CD14-positive monocyte (primary cell): ENCODE data around the gene EXOC4. TPM values are rescaled to one million over a fixed set of nuclear protein-coding genes. Genes with fewer than 3 reads are reported as not detected.

ENCODE experiments used
- DNase-seq, 3 donors: peaks; one replicate each; pipeline ENCODE4 v3.0.0-alpha.2; 2011 to 2022
- H2AFZ ChIP-seq: 2 replicates; pipeline ENCODE4 v1.6.0; 2012; ENCODE audit warnings: mild to moderate bottlenecking, low read depth, low read length, inconsistent platforms; ENCODE audit not compliant: insufficient read depth, poor library complexity, severe bottlenecking
- H3K27ac ChIP-seq, 2 donors: 1 replicate in 1 of 2; 2 replicates in 1 of 2; pipeline ENCODE4 v1.5.1; 2012 to 2013; ENCODE audit warnings: low read length in 2 of 2, control low read depth in 1 of 2, inconsistent platforms in 1 of 2, low read depth in 1 of 2, mild to moderate bottlenecking in 1 of 2
- H3K27me3 ChIP-seq, 2 donors: one replicate each; pipeline versions ENCODE4 v1.6.0 to v1.6.1; 2011 to 2013; ENCODE audit warnings: low read length in 2 of 2; ENCODE audit not compliant: control insufficient read depth in 2 of 2, insufficient read depth in 2 of 2
- H3K36me3 ChIP-seq, 2 donors: replicated peaks in 1 of 2; 1 replicate in 1 of 2; 2 replicates in 1 of 2; pipeline versions ENCODE4 v1.5.1 to v1.6.1; 2012 to 2013; ENCODE audit warnings: low read length in 2 of 2, control low read depth in 1 of 2, inconsistent platforms in 1 of 2, mild to moderate bottlenecking in 1 of 2; ENCODE audit not compliant: insufficient read depth in 2 of 2, control insufficient read depth in 1 of 2
- H3K4me1 ChIP-seq, 2 donors: 1 replicate in 1 of 2; 2 replicates in 1 of 2; pipeline versions ENCODE4 v1.5.1 to v1.6.1; 2012 to 2013; ENCODE audit warnings: low read length in 2 of 2, control low read depth in 1 of 2, inconsistent platforms in 1 of 2, mild to moderate bottlenecking in 1 of 2, moderate library complexity in 1 of 2; ENCODE audit not compliant: insufficient read depth in 2 of 2, control insufficient read depth in 1 of 2
- H3K4me2 ChIP-seq: replicated peaks from 2 replicates; pipeline ENCODE3; 2012; ENCODE audit warnings: low read length, moderate library complexity, mild to moderate bottlenecking; ENCODE audit not compliant: poor library complexity, severe bottlenecking; ENCODE audit errors: extremely low read depth
- H3K4me3 ChIP-seq, 3 experiments: fragments of 200-600 bp in 1 of 3; sonication (generic) in 1 of 3; replicated peaks in 1 of 3; 1 replicate in 2 of 3; 2 replicates in 1 of 3; pipeline ENCODE4 v1.5.1; 2011 to 2013; ENCODE audit warnings: low read length in 3 of 3, mild to moderate bottlenecking in 3 of 3, control low read depth in 2 of 3, low read depth in 2 of 3, inconsistent platforms in 1 of 3, moderate library complexity in 1 of 3
- H3K79me2 ChIP-seq: 2 replicates; pipeline ENCODE4 v1.6.0; 2012; ENCODE audit warnings: mild to moderate bottlenecking, control low read depth, inconsistent platforms, low read length, moderate library complexity; ENCODE audit not compliant: insufficient read depth
- H3K9ac ChIP-seq: 2 replicates; pipeline ENCODE4 v1.6.0; 2017; ENCODE audit warnings: low read length, mild to moderate bottlenecking; ENCODE audit not compliant: insufficient read depth, poor library complexity, severe bottlenecking
- H3K9me3 ChIP-seq, 2 donors: replicated peaks in 1 of 2; 1 replicate in 1 of 2; 2 replicates in 1 of 2; pipeline versions ENCODE4 v1.5.1 to v1.6.1; 2012 to 2013; ENCODE audit warnings: low read length in 2 of 2, control low read depth in 1 of 2; ENCODE audit not compliant: control insufficient read depth in 1 of 2, insufficient read depth in 1 of 2
- H4K20me1 ChIP-seq: 2 replicates; pipeline ENCODE4 v1.6.0; 2012; ENCODE audit warnings: mild to moderate bottlenecking, low read length, control low read depth, moderate library complexity; ENCODE audit not compliant: insufficient read depth
- H3K27ac Mint-ChIP-seq, 7 donors: one replicate each; pipeline ENCODE4 v1.8.0; 2020; ENCODE audit warnings: mild to moderate bottlenecking in 7 of 7, mixed read lengths in 7 of 7, moderate library complexity in 6 of 7, inconsistent platforms in 2 of 7
- H3K27me3 Mint-ChIP-seq, 3 donors: one replicate each; pipeline ENCODE4 v1.8.0; 2021 to 2022; ENCODE audit warnings: low read depth in 3 of 3, mild to moderate bottlenecking in 3 of 3, mixed read lengths in 3 of 3, moderate library complexity in 3 of 3, inconsistent platforms in 1 of 3
- H3K36me3 Mint-ChIP-seq, 2 donors: one replicate each; pipeline ENCODE4 v1.8.0; 2020; ENCODE audit warnings: mixed read lengths in 2 of 2, inconsistent platforms in 1 of 2, mild to moderate bottlenecking in 1 of 2
- H3K4me1 Mint-ChIP-seq: one replicate; pipeline ENCODE4 v1.8.0; 2020; ENCODE audit warnings: mild to moderate bottlenecking, mixed read lengths
- H3K4me3 Mint-ChIP-seq, 2 donors: one replicate each; pipeline ENCODE4 v1.8.0; 2020; ENCODE audit warnings: mild to moderate bottlenecking in 2 of 2, mixed read lengths in 2 of 2, moderate library complexity in 1 of 2
- H3K9me3 Mint-ChIP-seq, 7 donors: one replicate each; pipeline ENCODE4 v1.8.0; 2020 to 2022; ENCODE audit warnings: mixed read lengths in 7 of 7, mild to moderate bottlenecking in 6 of 7, moderate library complexity in 6 of 7, inconsistent platforms in 2 of 7
- WGBS: methylation state at CpG from one replicate; pipeline ENCODE4 v1.1.5; 2013; ENCODE audit warnings: missing lambda C conversion rate; ENCODE audit not compliant: insufficient coverage; 5-methylcytosine and 5-hydroxymethylcytosine counted together
- intact Hi-C, 2 donors: fragments of 100-400 bp; cut with micrococcal nuclease; formaldehyde crosslinking; loops; one replicate each; pipeline versions ENCODE4 v1.15.0 to v1.15.1; 2023
- polyA plus RNA-seq, 3 donors: library from polyadenylated mRNA; depleted of rRNA in 1 of 3; unstranded in 2 of 3; stranded (reverse) in 1 of 3; fragments of 300-500 nt in 2 of 3; fragments of >200 nt in 1 of 3; fragmentation: Illumina TruSeq in 2 of 3; gene quantifications; 1 replicate in 2 of 3; 2 replicates in 1 of 3; pipeline ENCODE4 v1.2.3, GENCODE V29; 2012 to 2021
- TF ChIP-seq, protein P1 (sequence below): fragments of 200-600 bp; IDR thresholded peaks from one replicate; pipeline ENCODE4 v1.8.0; 2022; ENCODE audit warnings: antibody characterized with exemption, mild to moderate bottlenecking

The EXOC4 gene
- polyA plus RNA-seq, 3 donors, result 20.6 to 22.3 (median 22.3) TPM

GRCh38 chr7:133352430-133352829 is 99.6 kb downstream of the EXOC4 start:
- Histone ChIP-seq H3K27ac (no peak overlapping the region), H3K9me3 (peaks cover 0 to 12% of the 10 kb centered on the region in 2 donors), H3K4me3 (no peak overlapping the region), H3K4me1 (peaks cover 0 to 2% of the 10 kb centered on the region in 2 donors), H3K36me3 (peaks cover 0 to 12% of the 10 kb centered on the region in 2 donors), H4K20me1 (no peaks in the 10 kb centered on the region), H3K27me3 (no peaks in the 10 kb centered on the region), H3K79me2 (no peaks in the 10 kb centered on the region), H3K4me2 (no peak overlapping the region), H3K9ac (no peak overlapping the region), H2AFZ (no peak overlapping the region)
- no CpG with 5 or more reads among the region's 2 CpGs for WGBS
- intact Hi-C loops, result no loop called here
- H3K36me3 Mint-ChIP-seq, result peaks cover 14 to 21% of the 10 kb centered on the region in 2 donors
- no peak for DNase-seq
- TF ChIP-seq, protein P1, sequence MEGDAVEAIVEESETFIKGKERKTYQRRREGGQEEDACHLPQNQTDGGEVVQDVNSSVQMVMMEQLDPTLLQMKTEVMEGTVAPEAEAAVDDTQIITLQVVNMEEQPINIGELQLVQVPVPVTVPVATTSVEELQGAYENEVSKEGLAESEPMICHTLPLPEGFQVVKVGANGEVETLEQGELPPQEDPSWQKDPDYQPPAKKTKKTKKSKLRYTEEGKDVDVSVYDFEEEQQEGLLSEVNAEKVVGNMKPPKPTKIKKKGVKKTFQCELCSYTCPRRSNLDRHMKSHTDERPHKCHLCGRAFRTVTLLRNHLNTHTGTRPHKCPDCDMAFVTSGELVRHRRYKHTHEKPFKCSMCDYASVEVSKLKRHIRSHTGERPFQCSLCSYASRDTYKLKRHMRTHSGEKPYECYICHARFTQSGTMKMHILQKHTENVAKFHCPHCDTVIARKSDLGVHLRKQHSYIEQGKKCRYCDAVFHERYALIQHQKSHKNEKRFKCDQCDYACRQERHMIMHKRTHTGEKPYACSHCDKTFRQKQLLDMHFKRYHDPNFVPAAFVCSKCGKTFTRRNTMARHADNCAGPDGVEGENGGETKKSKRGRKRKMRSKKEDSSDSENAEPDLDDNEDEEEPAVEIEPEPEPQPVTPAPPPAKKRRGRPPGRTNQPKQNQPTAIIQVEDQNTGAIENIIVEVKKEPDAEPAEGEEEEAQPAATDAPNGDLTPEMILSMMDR, result no peak
- no peaks in the 10 kb centered on the region for H3K4me1 Mint-ChIP-seq
- peaks cover 8 to 25% (median 16%) of the 10 kb centered on the region in 7 donors for H3K9me3 Mint-ChIP-seq
- peaks cover 0 to 2% (median 0%) of the 10 kb centered on the region in 3 donors for H3K27me3 Mint-ChIP-seq
- no peak overlapping the region for H3K4me3 Mint-ChIP-seq
- H3K27ac Mint-ChIP-seq, result no peak overlapping the region

- H3K27me3 Mint-ChIP-seq, result peaks cover 0 to 2% (median 0%) of the 10 kb centered on the region in 3 donors
- H3K4me3 Mint-ChIP-seq, result no peak overlapping the region
- Histone ChIP-seq H3K4me2 (no peak overlapping the region), H4K20me1 (no peaks in the 10 kb centered on the region), H3K4me1 (peaks cover 0 to 2% of the 10 kb centered on the region in 2 donors), H3K36me3 (peaks cover 0 to 12% of the 10 kb centered on the region in 2 donors), H3K9me3 (peaks cover 0 to 12% of the 10 kb centered on the region in 2 donors), H3K9ac (no peak overlapping the region), H3K4me3 (no peak overlapping the region), H3K27me3 (no peaks in the 10 kb centered on the region), H3K27ac (no peak overlapping the region), H2AFZ (no peak overlapping the region), H3K79me2 (no peaks in the 10 kb centered on the region)
- intact Hi-C loops, result no loop called here
- H3K4me1 Mint-ChIP-seq, result no peaks in the 10 kb centered on the region
- no peak for DNase-seq
- TF ChIP-seq, protein P1, result no peak
- no CpG with 5 or more reads among the region's 1 CpG for WGBS
- peaks cover 8 to 25% (median 16%) of the 10 kb centered on the region in 7 donors for H3K9me3 Mint-ChIP-seq
- H3K27ac Mint-ChIP-seq, result no peak overlapping the region
- H3K36me3 Mint-ChIP-seq, result peaks cover 21 to 23% of the 10 kb centered on the region in 2 donors
Observed at GRCh38 chr7:133353775-133354174, 100.9 kb downstream of the EXOC4 start.
